Stimulated activated CD8-positive, alpha-beta memory T cell treated with anti-CD3 and anti-CD28 coated beads, Interleukin-7, amount 100 ng/mL, for 24 hours (primary cell): ENCODE measurements around the gene PLPPR4.

Experiments used
- DNase-seq: peaks from one replicate; pipeline ENCODE4 v3.0.0-alpha.2; 2020; ENCODE audit warnings: low read depth

Gene PLPPR4

DNA sequence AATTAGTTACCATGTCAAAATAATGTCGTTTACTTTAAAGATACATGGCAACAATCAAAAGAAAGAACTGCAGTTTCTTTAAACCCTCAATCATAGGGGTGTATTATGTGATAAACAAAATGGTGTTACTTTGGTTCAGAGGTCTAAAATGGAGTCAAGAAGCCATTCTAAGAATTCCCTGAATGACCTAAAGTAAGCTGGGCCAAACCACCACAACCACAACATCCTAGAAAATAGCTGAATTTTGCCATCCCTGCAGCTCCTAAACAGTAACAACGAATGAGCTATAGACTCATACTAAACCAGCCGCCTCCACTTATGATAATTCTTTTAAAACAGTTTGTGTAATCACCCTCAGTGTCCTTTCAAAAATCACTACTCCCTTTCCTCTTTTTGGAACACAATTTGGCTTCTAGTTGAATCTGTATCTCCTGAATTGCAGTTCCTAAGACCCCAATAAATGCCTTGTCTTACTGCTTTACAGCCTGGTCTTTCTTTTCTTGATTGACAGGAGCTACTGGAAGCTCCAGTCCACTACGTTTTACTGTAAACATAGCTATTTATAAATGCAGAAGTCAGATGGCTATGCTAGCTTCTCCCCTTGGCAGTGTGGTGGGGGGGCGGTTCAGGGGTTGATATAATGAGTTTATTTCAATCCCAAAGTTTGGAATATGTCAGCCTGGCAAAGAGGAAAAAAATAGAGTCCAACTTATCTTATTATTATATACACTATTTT is 84.3 kb downstream of the PLPPR4 start:
- no peak for DNase-seq

- DNase-seq = no peak
Observed at GRCh38 chr1:99352821-99353220, 88.5 kb downstream of the PLPPR4 start.

DNA sequence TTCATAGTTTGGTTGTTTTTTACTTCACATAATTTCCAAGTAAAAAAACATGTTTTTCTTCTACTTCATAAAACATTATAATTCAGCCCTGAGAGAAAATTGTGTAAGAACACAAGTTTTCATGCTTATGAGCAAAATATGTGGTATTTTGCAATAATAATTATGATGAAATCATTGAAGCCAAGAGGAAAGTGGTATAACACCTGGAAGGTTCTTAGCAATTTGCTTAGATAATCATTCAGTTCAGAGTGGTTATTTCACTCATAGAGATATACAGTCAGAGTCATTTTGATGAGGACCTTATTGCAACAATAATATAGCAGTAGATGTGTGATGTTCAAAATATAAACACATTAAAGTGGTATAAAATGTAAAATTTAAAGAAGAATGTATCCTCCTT is 94.5 kb downstream of the PLPPR4 start:
- no peak for DNase-seq
